K562 (cell line): ENCODE results near the gene ABCF2. TPM values are rescaled to one million over a fixed set of nuclear protein-coding genes. Genes with fewer than 3 reads are reported as not detected.

Experiments
- ARID1B ChIP-seq: fragments of 450-650 bp; IDR thresholded peaks from 2 replicates; pipeline ENCODE4 v1.6.1; 2016; ENCODE audit warnings: antibody characterized with exemption, mild to moderate bottlenecking, inconsistent platforms
- GABPA ChIP-seq: fragments of 200-800 bp; sonication (Bioruptor generic); conservative IDR thresholded peaks from 2 replicates; pipeline ENCODE4 v1.6.1; 2016; ENCODE audit warnings: low read depth, missing genetic modification characterization, missing compliant biosample characterization
- HMGN3 ChIP-seq: IDR thresholded peaks from 2 replicates; pipeline ENCODE4 v1.6.1; 2011; ENCODE audit warnings: borderline replicate concordance, low read depth, mild to moderate bottlenecking, mixed read lengths, low read length; ENCODE audit not compliant: insufficient read length; ENCODE audit errors: extremely low read depth
- KHSRP ChIP-seq: fragments of 450-650 bp; IDR thresholded peaks from 2 replicates; pipeline ENCODE4 v1.6.1; 2017
- LARP7 ChIP-seq: fragments of 450-650 bp; IDR thresholded peaks from 2 replicates; pipeline ENCODE4 v1.6.1; 2016
- NEUROD1 ChIP-seq: fragments of 150-350 bp; IDR thresholded peaks from 2 replicates; pipeline ENCODE4 v1.6.1; 2014; ENCODE audit warnings: borderline replicate concordance, low read length, low read depth; ENCODE audit not compliant: partially characterized antibody
- NR1H2 ChIP-seq: sonication (generic); formaldehyde crosslinking; IDR thresholded peaks from 2 replicates; pipeline ENCODE4 v1.4.0; 2020; ENCODE audit warnings: mild to moderate bottlenecking, missing genetic modification reagents
- PPARD ChIP-seq: fragments of 250-450 bp; sonication (Bioruptor Pico); IDR thresholded peaks from 2 replicates; pipeline ENCODE4 v1.8.0; 2022; ENCODE audit warnings: inconsistent platforms, mild to moderate bottlenecking, moderate library complexity
- PTTG1 ChIP-seq: fragments of 450-650 bp; IDR thresholded peaks from 2 replicates; pipeline ENCODE4 v1.6.1; 2016; ENCODE audit warnings: low read depth, mild to moderate bottlenecking, missing genetic modification characterization, missing compliant biosample characterization
- RBM25 ChIP-seq: fragments of 200-400 bp; formaldehyde crosslinking; IDR thresholded peaks from 2 replicates; pipeline ENCODE4 v1.6.1; 2018; ENCODE audit warnings: low read length, low read depth, moderate library complexity; ENCODE audit not compliant: severe bottlenecking
- REST ChIP-seq, 2 experiments: fragments of 450-650 bp; formaldehyde crosslinking in 1 of 2; IDR thresholded peaks; 2 replicates each; pipeline versions ENCODE4 v1.4.0 to v1.6.1; 2014 to 2020; ENCODE audit warnings: mild to moderate bottlenecking in 2 of 2, borderline replicate concordance in 1 of 2, low read depth in 1 of 2
- SMARCB1 ChIP-seq: IDR thresholded peaks from 2 replicates; pipeline ENCODE4 v1.6.1; 2011; ENCODE audit warnings: improper control_type of control experiment, low read depth; ENCODE audit not compliant: insufficient read length
- SNAPC5 ChIP-seq: fragments of 250-450 bp; sonication (Bioruptor Pico); IDR thresholded peaks from 2 replicates; pipeline ENCODE4 v1.8.0; 2021; ENCODE audit warnings: moderate library complexity, mild to moderate bottlenecking, inconsistent platforms
- SRF ChIP-seq, 2 experiments: fragments of 250-450, 450-650 bp in 1 of 2; sonication (Bioruptor Pico) in 1 of 2; sonication (generic) in 1 of 2; formaldehyde crosslinking; IDR thresholded peaks; 2 replicates each; pipeline versions ENCODE4 v1.5.0 to v1.5.1; 2020 to 2022; ENCODE audit warnings: mild to moderate bottlenecking in 1 of 2, missing genetic modification reagents in 1 of 2
- TFAP4 ChIP-seq: sonication (generic); formaldehyde crosslinking; IDR thresholded peaks from 2 replicates; pipeline ENCODE4 v1.8.0; 2022; ENCODE audit warnings: missing genetic modification reagents, mild to moderate bottlenecking, moderate library complexity, borderline replicate concordance
- TGIF2 ChIP-seq: sonication (generic); formaldehyde crosslinking; IDR thresholded peaks from 2 replicates; pipeline ENCODE4 v1.8.1; 2022; ENCODE audit warnings: mild to moderate bottlenecking, missing genetic modification reagents, moderate library complexity
- YY1 ChIP-seq, 3 experiments: IDR thresholded peaks; 2 replicates each; pipeline ENCODE4 v1.6.1; 2011; ENCODE audit warnings: low read length in 2 of 3, mild to moderate bottlenecking in 2 of 3, moderate library complexity in 2 of 3, borderline replicate concordance in 1 of 3, control low read depth in 1 of 3, low read depth in 1 of 3; ENCODE audit not compliant: insufficient read depth in 3 of 3, insufficient replicate concordance in 2 of 3, control insufficient read depth in 1 of 3, insufficient read length in 1 of 3; ENCODE audit errors: extremely low read depth in 1 of 3
- ZBED1 ChIP-seq: IDR thresholded peaks from 2 replicates; pipeline ENCODE4 v1.6.1; 2014
- ZC3H8 ChIP-seq: fragments of 450-650 bp; IDR thresholded peaks from 2 replicates; pipeline ENCODE4 v1.6.1; 2017
- ZNF146 ChIP-seq: IDR thresholded peaks from one replicate; pipeline ENCODE4 v1.6.1; 2018; ENCODE audit warnings: missing compliant biosample characterization; ENCODE audit not compliant: unreplicated experiment
- ZNF239 ChIP-seq: fragments of 250-450 bp; sonication (Bioruptor Pico); IDR thresholded peaks from 2 replicates; pipeline ENCODE4 v1.4.0; 2020; ENCODE audit warnings: mild to moderate bottlenecking
- polyA plus RNA-seq, 8 experiments: library from polyadenylated mRNA; depleted of rRNA in 4 of 8; stranded (reverse) in 5 of 8; unstranded in 3 of 8; fragments of >200 nt; fragmentation: Nextera tagmentation in 2 of 8; fragmentation: Illumina TruSeq in 1 of 8; extraction: Ambion mirVana in 2 of 8; extraction: Trizol in 1 of 8; gene quantifications; 2 replicates each; pipeline versions ENCODE4 v1.2.1 to v1.2.3, GENCODE V29; 2011 to 2014; ENCODE audit warnings: inconsistent platforms in 1 of 8, missing spikeins in 1 of 8
- total RNA-seq, 7 experiments: library from RNA; depleted of rRNA in 6 of 7; stranded (reverse); fragments of >200 nt in 6 of 7; fragmentation: Illumina TruSeq in 2 of 7; extraction: Trizol in 2 of 7; gene quantifications; 2 replicates each; pipeline versions ENCODE4 v1.2.1 to v1.2.3, GENCODE V29; 2011 to 2021; ENCODE audit warnings: low replicate concordance in 1 of 7

ABCF2 gene
- total and polyA plus RNA-seq, 9 of the 15 experiments (the other 6 are each of a cell fraction or from before 2014, with no cell fraction given): 62.1 to 224 (median 113) TPM

GRCh38 chr7:151207315-151207714 is 19.7 kb downstream of the ABCF2 start (continued):
- TF ChIP-seq KHSRP (no peak), ZBED1 (no peak), HMGN3 (no peak), PPARD (CRISPR knock-in tag) (no peak), ZC3H8 (no peak), LARP7 (no peak), YY1 (IDR thresholded peaks at IDR 0.05; ENCODE audit: borderline replicate concordance in 1 of 3, control insufficient read depth in 1 of 3, extremely low read depth in 1 of 3, insufficient read depth in 3 of 3, insufficient read length in 1 of 3, insufficient replicate concordance in 2 of 3, low read depth in 1 of 3, low read length in 2 of 3) (no peak), NEUROD1 (no peak), ZNF146 (CRISPR knock-in tag) (no peak), SMARCB1 (no peak), SNAPC5 (no peak), SRF (CRISPR knock-in tag; IDR thresholded peaks at IDR 0.05) (no peak), REST (IDR thresholded peaks at IDR 0.05; ENCODE audit: borderline replicate concordance) (no peak), REST (CRISPR knock-in tag; IDR thresholded peaks at IDR 0.05; ENCODE audit: low read depth) (no peak), TGIF2 (CRISPR knock-in tag) (no peak), PTTG1 (no peak), GABPA (tag) (0 out of 2 replicates have a peak, but pooled peaks have one; percentile 31), ARID1B (no peak), ZNF239 (CRISPR knock-in tag) (peak; percentile 27; the same call in 1 of the 2 replicates), TFAP4 (0 out of 2 replicates have a peak, but pooled peaks have one; percentile 11), NR1H2 (CRISPR knock-in tag) (no peak), RBM25 (no peak)
